ENCODE measurements around the gene OVAAL. TPM values are rescaled to one million over a fixed set of nuclear protein-coding genes. Genes with fewer than 3 reads are reported as not detected.

The OVAAL gene
- total RNA-seq, 2 experiments from 2014 or later = not detected

- POLR2A ChIA-PET = interaction anchor here (0.6 to 0.8 kb wide), 2 partner anchors 8 to 49 kb away, joined by 3 to 4 read pairs; no protein-coding TSS in a partner anchor
- BruUV-seq (replicated peaks) = no TSS peak
- Histone ChIP-seq H3K27ac (ENCODE audit: low read depth, low read length, poor library complexity, severe bottlenecking) (no peak overlapping the region), H3K4me3 (ENCODE audit: low read depth, low read length, poor library complexity, severe bottlenecking) (no peak overlapping the region), H2AFZ (ENCODE audit: low read length) (no peak overlapping the region), H3K9me2 (ENCODE audit: insufficient read depth, low read length) (no peaks in the 10 kb centered on the region), H3K9me3 (ENCODE audit: low read length) (no peaks in the 10 kb centered on the region), H3K36me3 (ENCODE audit: insufficient read depth, low read length) (no peaks in the 10 kb centered on the region), H3K4me1 (ENCODE audit: insufficient read depth, low read length, poor library complexity, severe bottlenecking) (no peaks in the 10 kb centered on the region), H3K79me2 (ENCODE audit: insufficient read depth, low read depth, low read length) (no peaks in the 10 kb centered on the region), H4K20me1 (ENCODE audit: insufficient read depth, low read length) (no peaks in the 10 kb centered on the region), H3K4me2 (ENCODE audit: low read length) (no peak overlapping the region)
- TF ChIP-seq, protein P1, sequence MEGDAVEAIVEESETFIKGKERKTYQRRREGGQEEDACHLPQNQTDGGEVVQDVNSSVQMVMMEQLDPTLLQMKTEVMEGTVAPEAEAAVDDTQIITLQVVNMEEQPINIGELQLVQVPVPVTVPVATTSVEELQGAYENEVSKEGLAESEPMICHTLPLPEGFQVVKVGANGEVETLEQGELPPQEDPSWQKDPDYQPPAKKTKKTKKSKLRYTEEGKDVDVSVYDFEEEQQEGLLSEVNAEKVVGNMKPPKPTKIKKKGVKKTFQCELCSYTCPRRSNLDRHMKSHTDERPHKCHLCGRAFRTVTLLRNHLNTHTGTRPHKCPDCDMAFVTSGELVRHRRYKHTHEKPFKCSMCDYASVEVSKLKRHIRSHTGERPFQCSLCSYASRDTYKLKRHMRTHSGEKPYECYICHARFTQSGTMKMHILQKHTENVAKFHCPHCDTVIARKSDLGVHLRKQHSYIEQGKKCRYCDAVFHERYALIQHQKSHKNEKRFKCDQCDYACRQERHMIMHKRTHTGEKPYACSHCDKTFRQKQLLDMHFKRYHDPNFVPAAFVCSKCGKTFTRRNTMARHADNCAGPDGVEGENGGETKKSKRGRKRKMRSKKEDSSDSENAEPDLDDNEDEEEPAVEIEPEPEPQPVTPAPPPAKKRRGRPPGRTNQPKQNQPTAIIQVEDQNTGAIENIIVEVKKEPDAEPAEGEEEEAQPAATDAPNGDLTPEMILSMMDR (conservative IDR thresholded peaks at IDR 0.05; ENCODE audit: low read length) = no peak
- TF ChIP-seq EZH2phosphoT487 (IDR thresholded peaks at IDR 0.05; ENCODE audit: borderline replicate concordance, low read depth, low read length) = no peak
- intact Hi-C loops (cut with micrococcal nuclease; ENCODE audit: unreplicated experiment) = no loop called here
- CTCF ChIA-PET (ENCODE audit: unreplicated experiment) = no interaction called here
- no peak for DNase-seq (ENCODE audit: low spot score)
Observed at GRCh38 chr1:180560868-180561600, 2.3 kb downstream of the OVAAL start.

- no peaks in the 10 kb centered on the region for H3K4me1 ChIP-seq (ENCODE audit: insufficient read depth, low read length, poor library complexity, severe bottlenecking)
- no peak for DNase-seq (ENCODE audit: low spot score)
- TF ChIP-seq, protein P1 (conservative IDR thresholded peaks at IDR 0.05; ENCODE audit: low read length) = no peak
- no peak for TF ChIP-seq EZH2phosphoT487 (IDR thresholded peaks at IDR 0.05; ENCODE audit: borderline replicate concordance, low read depth, low read length)
- ChIA-PET POLR2A (no interaction called here), CTCF (ENCODE audit: unreplicated experiment) (no interaction called here)
- H3K27ac ChIP-seq (ENCODE audit: low read depth, low read length, poor library complexity, severe bottlenecking) = no peak overlapping the region
- no peaks in the 10 kb centered on the region for H4K20me1 ChIP-seq (ENCODE audit: insufficient read depth, low read length)
- no peak overlapping the region for H3K4me2 ChIP-seq (ENCODE audit: low read length)
- intact Hi-C loops (cut with micrococcal nuclease; ENCODE audit: unreplicated experiment) = no loop called here
- no peaks in the 10 kb centered on the region for H3K9me2 ChIP-seq (ENCODE audit: insufficient read depth, low read length)
- no peak overlapping the region for H2AFZ ChIP-seq (ENCODE audit: low read length)
- no peak overlapping the region for H3K4me3 ChIP-seq (ENCODE audit: low read depth, low read length, poor library complexity, severe bottlenecking)
- no peaks in the 10 kb centered on the region for H3K79me2 ChIP-seq (ENCODE audit: insufficient read depth, low read depth, low read length)
- H3K9me3 ChIP-seq (ENCODE audit: low read length) = no peaks in the 10 kb centered on the region
- BruUV-seq (replicated peaks) = no TSS peak
- H3K36me3 ChIP-seq (ENCODE audit: insufficient read depth, low read length) = no peaks in the 10 kb centered on the region
Observed at GRCh38 chr1:180562640-180563025, 3.9 kb downstream of the OVAAL start.

GRCh38 chr1:180563026-180563827, 4.5 kb downstream of the OVAAL start:
- no peak overlapping the region for H3K27ac ChIP-seq (ENCODE audit: low read depth, low read length, poor library complexity, severe bottlenecking)
- no peaks in the 10 kb centered on the region for H4K20me1 ChIP-seq (ENCODE audit: insufficient read depth, low read length)
- no peaks in the 10 kb centered on the region for H3K9me2 ChIP-seq (ENCODE audit: insufficient read depth, low read length)
- no peaks in the 10 kb centered on the region for H3K79me2 ChIP-seq (ENCODE audit: insufficient read depth, low read depth, low read length)
- no peak for DNase-seq (ENCODE audit: low spot score)
- H3K4me2 ChIP-seq (ENCODE audit: low read length) = no peak overlapping the region
- no peak overlapping the region for H3K4me3 ChIP-seq (ENCODE audit: low read depth, low read length, poor library complexity, severe bottlenecking)
- TF ChIP-seq EZH2phosphoT487 (IDR thresholded peaks at IDR 0.05; ENCODE audit: borderline replicate concordance, low read depth, low read length) = no peak
- TF ChIP-seq, protein P1 (conservative IDR thresholded peaks at IDR 0.05; ENCODE audit: low read length) = no peak
- no peak overlapping the region for H2AFZ ChIP-seq (ENCODE audit: low read length)
- no peaks in the 10 kb centered on the region for H3K9me3 ChIP-seq (ENCODE audit: low read length)
- BruUV-seq (replicated peaks) = no TSS peak
- no peaks in the 10 kb centered on the region for H3K36me3 ChIP-seq (ENCODE audit: insufficient read depth, low read length)
- intact Hi-C loops (cut with micrococcal nuclease; ENCODE audit: unreplicated experiment) = no loop called here
- POLR2A ChIA-PET = no interaction called here
- H3K4me1 ChIP-seq (ENCODE audit: insufficient read depth, low read length, poor library complexity, severe bottlenecking) = no peaks in the 10 kb centered on the region
- CTCF ChIA-PET (ENCODE audit: unreplicated experiment) = no interaction called here

Data from OCI-LY7 (cell line).